ENCODE measurements around the gene DNAH1.
"Not testable (repeated sequence)": the region's sequence is repeated elsewhere in the genome, so short reads cannot be mapped to it uniquely, and the experiment has no call there.

The DNAH1 gene

DNA sequence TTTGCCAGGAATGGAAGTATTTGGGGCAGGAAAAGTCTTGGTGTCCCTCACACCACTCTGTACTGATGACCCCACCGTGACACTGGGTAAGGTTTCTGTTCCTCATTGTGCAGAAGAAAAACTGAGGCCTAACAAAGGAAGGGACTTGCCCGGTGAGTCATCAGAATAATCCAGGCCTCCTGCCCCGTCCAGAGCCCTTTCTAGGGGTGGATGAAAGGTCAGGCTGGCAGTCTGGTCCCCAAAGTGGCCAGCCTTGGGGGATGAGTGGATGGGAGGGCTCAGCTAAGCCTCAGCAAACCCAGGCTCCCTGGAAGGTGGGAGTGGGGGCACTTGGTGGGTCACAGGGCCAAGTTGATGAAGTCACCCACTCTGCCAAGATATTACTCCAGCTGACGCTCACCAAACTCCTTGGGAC lies 2.3 kb upstream of the DNAH1 start:
- DNase-seq: no peak

DNA sequence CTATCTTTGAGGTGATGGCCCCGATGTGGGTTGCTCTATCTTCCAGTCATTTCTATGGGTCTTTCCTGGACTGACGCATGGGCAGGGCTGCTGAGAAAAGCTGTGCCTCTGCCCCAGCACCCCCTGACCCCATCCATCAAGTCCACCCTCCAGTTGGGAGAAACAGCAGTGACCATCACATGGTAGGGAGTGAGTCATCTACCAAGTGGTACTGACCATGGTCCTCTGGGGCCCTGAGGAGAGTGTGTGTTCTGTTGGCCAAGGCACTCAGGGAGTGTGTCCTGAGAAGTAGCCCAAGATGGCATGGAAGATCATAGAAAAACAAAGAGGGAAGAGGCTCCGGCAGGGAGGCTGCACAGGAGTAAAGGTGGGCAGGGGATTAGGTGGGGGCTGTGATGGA lies 1.6 kb upstream of the DNAH1 start:
- DNase-seq: no peak

DNA sequence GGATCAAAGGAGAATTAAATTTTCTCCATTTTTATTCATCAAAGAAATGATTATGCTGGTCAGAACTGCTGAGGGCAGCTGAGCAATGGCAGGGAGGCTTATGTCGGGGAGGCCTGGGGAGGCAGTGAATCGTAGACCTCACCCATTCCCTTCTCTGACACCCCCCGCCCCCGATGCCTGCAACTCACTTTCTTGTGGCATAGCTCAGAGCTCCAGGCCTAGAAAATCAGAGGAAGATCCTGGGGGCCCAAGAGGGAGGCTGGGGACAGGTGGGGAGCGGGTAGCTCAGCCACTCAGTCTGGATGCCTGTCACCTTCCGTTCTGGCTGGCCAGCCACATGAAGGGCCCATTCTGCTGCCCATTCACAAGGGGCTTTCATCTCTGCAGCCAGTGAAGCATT lies 1.1 kb upstream of the DNAH1 start:
- DNase-seq: no peak

DNA sequence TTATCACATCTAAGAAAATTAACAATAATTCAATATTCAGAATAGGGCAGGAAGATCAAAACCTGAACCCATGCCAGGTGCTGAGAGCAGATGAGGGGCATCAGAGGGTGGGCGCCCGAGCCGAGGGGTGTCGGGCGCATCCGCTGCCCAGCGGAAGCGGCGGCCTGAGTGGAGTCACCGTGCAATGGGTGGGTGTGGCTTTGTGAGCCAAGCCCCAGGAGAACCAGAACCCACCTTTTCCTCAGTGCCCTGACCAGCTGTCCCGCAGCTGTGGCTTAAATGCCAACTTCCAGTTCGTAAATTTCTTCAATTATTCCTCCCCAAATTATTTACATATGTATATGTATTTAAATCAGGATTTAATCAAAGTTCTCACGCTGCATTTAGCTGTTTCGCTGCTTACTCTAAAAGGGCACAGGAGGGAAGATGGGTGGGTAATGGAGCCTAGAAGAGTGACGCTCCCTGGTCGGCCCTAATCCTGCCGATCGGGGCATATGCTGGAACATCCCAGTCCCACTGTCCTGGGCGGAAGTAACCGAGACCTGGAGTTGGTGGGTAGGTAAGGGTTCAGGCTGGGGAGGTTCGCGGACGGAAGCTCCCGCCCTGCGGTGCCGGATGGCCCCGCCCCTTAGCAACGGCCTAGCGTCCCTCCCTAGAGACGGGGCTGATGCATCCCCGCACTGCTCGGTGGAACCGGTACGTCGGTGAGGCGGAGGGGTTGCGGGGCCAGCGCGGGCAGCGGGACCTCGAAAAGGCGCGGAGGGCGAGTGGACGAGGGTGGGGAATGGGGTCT lies 1.3 kb downstream of the DNAH1 start:
- peak; percentile 44 for DNase-seq

DNA sequence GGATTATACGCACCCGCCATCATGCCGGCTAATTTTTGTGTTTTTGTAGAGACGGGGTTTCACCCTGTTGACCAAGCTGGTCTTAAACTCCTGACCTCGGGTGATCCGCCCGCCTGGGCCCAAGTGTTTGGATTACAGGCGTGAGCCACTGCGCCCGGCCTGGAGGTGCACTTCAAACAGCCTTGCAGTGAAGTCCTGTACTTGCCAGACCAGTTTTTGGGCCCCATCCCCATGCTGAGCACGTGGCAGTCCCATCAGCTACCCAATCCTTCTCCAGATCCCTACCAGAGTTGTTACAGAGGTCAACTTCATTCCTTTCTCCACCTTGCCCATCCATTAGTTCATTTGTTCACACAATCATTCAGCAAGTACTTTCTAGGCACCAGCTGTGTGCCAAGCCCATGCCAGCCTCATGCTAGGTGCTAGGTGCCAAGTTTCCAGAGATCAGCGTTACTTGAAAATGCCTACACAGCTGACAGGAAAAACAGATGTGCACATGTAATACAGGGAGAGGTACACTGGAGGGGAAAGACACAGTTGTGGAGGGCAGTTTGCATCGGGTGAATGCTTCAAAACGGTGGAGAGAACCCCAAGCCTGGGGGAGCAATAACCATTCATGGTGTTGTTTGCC lies 2.2 kb downstream of the DNAH1 start:
- no peak for DNase-seq

DNA sequence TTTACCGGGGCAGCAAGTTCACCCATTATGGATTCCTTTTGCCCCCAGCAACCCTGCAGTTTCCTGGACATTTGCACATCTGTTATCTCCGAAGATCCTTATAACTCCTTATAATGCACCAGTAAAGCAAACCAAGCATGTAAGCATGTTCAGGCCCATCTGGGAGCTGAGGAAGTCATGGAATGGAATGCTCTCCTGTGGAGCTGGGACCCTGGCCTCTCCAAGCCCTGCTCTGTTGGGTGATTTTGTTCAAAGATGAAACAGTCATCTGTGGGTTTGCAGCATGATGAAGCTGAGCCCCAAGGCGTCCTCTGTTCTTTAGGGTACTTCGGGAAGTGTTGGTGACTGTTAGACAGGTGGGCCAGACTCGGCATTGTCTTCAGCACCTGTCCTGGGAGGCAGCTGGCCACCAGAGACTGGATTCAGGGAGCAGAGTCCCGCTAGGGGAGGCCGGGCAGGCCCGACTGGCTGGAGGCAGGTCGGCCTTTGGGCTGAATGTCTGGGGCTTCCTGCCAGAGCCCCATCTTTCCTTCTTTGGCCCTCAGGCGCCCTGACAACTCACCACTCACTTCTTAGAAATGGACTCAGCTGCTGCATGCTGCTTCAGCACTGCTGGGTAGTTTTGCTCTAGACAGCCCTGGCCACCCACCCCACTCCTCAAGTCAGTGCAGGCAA lies 3.9 kb downstream of the DNAH1 start:
- DNase-seq: no peak

DNA sequence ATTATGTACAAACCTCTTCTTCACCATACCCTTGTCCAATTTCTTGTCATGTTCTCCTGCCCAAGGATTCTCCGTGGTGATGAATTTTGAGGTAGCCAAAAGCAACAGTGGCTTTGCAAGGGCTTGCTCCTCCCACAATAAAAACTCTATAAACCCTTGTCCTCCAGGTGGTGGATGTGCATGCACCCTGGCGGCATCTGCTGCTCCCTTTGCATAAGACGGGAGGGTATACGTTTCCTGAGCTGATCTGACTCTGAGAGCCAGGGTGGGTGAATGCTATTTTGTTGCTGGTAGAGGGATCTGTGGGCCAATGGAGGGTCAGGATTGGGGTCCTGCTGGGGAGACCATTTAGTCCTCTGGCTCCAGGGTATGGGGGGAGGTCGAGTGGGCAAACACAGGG lies 5.4 kb downstream of the DNAH1 start:
- no peak for DNase-seq

DNA sequence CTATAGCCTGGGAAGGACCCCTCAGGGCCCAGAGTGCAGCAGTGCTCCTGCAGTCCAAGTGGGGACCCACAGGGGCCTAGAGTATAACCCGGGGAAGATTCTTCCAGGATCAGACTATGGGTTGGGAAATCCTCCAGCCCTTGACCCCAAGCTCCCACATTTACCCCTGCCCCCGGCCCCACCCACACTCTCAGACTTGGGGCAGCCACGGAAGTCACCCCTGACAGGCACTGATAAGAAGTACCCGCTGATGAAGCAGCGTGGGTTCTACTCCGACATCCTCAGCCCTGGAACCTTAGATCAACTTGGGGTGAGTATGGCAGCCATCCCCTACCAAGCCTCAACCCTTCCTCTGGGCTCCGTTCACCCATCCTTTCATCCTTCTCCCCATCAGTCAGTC lies 6.3 kb downstream of the DNAH1 start:
- no peak for DNase-seq

DNA sequence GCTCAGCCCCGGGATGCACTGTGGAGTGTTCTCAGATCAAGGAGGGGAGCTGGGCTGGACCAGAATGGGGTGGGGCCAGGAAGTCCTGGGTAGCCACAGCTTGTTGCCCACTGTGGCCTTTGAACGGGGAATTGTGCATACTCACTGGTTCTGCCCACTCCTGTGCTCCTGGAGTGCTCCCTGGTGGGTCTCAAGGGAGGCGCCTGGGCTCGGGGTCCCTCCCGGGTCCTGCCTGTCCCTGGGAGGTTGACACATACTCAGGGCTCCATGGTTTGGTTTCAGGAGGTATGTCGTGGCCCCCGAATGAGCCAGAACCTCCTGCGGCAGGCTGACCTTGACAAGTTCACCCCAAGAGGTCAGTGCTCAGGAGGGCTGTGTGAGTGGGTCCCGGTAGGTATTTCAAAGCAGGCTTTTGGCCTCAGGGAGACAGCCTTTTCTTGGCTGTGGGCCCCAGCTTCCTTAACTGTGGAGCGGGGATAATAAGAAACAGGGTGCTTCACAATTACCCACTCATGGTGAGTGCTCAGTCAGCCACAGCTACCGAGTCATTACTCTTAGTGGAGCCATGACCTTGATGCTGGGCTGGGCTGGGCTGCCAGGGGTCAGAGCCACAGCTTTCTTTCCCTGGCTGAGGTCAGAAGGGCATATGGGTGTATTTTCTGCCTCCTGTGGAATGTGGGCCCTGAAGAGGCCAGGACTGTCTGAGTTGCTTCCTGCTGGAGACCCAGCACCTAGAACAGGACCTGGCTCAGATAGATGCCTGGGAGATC lies 7.6 kb downstream of the DNAH1 start:
- no peak for DNase-seq

DNA sequence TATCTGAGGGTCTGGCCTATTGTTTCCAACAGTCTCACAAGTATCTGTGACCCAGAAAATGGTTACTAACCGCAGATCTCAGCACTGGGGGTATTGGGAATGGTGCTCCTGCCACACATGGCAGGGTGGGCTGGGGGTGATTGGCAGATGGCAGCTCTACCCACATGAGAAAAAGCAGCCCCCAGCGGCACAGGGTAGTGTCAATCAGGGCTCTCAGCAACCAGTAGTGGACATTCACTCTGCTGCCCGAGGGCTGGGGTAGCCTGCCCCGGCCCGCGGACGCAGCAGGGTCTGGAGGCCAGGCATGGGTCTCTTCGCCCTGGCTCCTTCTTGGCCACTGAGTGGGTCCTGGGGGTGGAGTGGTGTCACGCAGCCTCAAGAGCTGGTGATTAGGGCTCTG lies 8.6 kb downstream of the DNAH1 start:
- no peak for DNase-seq

DNA sequence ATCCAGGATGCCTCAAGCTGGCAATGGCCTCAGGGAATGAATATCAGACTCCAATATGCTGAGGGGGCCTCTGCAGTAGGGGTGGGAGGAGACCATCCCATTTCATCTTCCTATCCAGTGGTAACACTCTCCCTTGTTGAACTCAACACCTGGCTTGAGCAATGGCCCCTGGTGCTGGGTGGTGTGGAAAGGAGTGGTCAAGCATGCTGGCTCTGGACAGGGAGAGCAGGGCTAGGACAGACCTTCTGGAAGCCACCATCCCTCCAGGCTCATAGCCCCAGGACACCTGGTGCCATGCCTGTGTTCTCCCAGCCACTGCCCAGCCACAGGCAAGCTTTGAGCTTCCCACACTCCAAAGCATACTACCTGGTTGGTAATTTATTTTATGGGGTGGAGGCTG lies 9.6 kb downstream of the DNAH1 start:
- no peak for DNase-seq

DNA sequence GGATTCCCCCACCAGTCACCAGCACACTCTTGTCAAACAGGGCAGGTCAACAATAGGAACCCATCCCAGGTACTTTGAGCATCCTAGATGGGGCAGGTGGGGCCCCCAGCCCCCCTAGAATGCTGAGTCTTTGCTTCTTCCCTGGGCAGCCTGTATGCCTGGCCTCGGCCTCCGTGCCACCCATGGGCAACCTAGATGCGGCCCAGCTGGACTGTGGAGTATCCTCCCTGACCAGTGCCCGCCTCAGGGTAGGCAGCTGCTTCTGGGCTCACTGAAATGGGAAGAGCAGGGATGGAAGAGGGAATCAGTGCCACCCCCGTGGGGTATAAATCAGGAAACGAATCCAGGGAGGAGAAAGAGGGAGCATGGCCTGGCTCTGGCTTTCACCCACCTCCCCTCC lies 10.9 kb downstream of the DNAH1 start:
- DNase-seq: no peak

DNA sequence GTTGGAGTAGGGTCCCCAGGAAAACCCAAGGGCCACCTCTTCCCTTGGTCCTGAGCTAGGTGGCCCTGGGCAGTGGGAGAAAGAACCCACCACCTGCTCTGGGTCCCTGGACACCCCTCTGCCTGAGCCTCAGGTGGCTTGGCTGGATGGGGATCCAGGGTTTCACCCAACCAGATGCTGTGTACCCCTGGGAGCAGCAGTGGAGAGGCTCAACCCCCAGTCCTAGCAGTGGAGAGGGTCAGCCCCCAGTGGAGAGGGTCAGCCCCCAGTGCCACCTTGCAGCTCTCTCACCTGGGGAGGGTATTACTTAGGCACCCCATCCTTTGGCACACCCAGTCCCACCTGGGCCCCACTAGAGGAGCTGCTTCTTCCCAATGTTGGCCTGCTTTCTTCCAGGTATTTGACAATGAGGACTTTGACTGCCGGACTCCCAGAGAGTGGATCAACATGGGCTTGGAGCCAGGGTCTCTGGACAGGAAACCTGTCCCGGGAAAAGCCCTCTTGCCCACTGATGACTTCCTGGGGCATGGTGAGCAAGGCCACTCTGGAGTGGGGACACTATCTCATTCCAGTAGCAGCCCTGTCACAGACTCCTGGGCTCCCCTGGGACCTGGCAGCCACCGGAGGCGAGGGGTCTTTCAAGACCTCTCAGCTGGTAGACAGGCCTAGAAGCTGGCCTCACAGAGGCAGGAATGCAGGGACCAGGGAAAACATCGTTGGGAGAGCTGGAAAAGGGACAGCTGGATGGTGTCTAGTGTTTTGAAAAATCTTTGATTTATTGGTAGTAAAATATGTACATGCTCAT lies 11.6 kb downstream of the DNAH1 start:
- DNase-seq: no peak

DNA sequence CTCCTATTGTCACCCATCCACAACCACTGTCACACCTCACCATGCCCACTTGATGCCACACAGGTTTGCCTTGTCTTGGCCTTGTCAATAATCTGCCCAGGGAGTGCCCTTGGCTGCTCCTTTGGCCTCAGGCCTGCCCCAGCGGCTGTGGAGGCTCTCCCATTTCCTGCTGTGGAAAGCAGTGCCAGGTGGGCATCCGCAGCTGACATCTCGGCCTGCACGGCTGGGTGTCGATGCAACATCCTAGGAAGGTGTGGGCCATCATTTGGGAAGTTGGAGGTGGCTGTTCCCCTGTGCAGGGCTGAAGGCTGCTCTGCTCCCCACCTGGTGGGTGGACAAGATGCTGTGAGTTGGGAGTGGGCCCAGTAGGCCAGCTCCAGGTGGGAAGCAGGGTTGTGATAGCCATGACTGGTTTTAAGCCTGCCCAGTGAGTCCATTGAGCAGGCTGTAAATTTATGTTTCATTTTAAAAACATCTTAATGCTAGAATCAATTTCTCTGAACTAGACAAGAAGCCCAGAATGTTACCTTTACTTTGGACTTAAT lies 12.5 kb downstream of the DNAH1 start:
- no peak for DNase-seq

DNA sequence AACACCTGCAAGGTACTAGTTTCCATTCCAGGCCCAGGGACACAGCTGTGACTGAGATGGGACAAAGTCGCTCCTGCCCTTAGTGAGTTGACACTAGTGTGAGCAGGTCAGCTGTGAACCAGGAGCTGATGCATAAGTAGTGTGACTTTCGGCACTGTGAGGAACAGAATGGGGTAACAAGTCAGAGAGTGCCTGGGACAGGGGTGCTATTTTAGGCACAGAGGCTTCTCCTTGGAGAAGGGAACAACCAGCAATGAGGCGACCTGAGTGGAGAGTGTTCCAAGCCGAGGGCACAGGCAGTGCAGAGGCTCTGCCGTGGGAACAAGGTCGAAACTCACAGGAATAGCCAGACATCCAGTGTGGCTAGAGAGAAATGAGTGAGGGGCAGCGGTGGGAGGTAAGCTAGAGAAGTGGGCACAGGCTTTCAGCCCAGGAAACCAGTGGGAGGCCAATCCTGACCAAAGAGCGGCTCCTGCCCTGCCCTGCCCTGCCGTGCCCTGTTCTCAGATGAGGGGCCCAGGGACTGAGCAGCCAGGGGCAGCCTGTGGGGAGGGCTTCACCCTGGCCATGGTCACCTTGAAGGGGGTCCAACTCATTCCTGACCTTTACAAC lies 14.2 kb downstream of the DNAH1 start:
- DNase-seq: no peak

DNA sequence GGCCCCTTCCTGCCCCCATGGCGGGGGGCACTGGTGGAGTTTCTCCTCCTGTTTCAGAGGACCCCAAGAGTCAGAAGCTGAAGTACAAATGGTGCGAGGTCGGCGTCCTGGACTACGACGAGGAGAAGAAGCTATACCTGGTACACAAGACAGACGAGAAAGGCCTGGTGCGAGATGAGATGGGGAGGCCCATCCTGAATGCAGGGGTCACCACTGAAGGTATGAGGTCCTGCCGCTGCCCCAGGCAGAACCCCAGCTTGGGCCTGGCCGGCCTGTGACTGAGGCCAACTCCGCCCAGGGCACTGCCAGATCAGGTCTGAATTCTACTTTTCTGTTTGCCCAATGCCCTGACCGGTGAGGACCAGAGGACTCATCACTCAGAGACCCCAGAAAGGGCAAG lies 15.0 kb downstream of the DNAH1 start:
- DNase-seq: no peak

DNA sequence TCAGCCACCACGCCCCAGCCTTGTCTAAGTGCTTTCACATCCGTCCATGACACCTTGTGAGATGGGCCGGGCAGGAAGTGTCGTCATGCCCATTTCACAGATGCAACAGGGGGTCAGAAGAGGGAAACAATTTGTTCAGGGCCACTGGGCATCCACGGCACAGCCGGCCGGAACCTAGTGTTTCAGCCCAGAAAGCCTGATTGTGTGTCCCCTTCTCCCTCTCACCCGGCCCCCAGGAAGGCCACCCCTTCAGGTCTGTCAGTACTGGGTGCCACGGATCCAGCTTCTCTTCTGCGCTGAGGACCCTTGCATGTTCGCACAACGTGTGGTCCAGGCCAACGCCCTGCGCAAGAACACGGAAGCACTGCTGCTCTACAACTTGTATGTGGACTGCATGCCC lies 15.8 kb downstream of the DNAH1 start:
- DNase-seq: no peak

DNA sequence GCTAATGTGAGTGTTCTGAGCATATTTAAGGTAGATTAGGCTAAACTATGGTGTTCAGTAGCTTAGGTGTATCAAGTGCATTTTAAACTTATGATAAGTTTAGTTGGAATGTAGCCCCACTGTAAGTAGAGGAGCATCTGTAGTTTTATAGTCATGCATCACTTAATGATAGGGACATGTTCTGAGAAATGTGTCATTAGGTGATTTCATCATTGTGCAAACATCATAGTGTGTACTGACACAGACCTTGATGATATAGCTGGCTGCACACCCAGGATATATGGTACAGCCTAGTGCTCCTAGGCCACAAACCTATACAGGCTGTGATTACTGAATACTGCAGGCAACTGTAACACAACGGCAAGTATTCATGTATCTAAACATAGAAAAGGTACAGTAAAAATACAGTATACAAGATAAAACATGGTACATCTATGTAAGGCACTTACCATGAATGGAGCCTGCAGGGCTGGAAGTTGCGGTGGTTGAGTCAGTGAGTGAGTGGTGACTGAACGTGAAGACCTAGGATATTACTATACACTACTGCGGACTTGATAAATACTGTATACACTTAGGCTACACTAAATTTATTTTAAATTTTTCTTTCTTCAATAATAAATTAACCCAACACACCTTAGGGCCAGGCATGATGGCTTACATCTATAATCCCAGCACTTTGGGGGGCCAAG lies 17.9 kb downstream of the DNAH1 start:
- peak; percentile 49 for DNase-seq

DNA sequence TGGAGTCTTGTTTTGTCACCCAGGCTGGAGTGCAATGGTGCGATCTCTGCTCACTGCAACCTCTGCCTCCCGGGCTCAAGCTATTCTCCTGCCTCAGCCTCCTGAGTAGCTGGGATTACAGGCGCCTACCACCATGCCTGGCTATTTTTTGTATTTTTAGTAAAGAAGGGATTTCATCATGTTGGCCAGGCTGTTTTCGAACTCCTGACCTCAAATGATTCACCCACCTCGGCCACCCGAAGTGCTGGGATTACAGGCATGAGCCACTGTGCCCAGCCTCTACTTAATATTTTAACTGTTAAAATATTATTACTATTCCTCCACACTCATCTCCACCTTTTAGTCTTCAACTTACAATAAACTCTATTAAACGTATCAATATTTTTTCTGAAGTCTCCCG lies 22.0 kb downstream of the DNAH1 start:
- DNase-seq: not testable (repeated sequence)

DNA sequence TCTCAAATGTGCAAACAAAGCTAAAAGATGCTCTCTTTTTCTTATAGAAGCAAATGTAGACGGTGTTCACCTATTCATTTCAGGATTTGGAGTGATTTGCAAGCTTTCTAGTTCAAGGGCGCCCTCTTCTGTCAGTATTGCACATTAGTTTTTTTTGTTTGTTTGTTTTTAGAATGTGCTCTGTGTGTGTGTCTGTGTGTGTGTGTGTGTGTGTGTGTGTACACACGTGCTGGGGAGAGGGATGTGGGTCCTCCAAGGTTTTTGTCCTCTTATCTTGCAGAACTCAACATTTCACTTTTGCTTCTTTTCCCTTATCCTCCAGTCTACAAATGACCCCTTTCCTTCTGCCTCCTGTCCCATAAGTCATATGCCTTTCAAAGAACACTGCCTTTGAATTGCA lies 23.5 kb downstream of the DNAH1 start:
- peak; percentile 77 for DNase-seq

DNA sequence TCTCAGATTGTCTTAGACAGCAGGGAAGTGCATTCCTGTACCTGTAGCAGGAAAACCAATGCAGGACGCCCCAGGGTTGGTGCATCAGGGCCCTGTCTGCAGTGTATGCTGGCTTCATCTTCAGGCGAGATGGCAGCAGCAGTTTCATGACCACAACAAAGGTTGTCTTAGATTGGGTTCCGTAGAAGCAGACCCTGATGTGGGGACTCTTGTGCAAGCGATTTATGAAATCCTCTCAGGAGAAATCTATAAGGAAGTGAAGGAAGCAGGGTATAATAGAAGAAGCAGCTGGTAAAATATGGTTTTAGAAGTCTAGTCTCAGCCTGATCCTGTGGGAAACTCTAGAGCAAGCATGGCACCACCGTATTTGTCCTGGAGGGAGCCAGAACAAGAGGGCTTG lies 25.0 kb downstream of the DNAH1 start:
- DNase-seq: no peak
